Measurements from ENCODE around the gene RFC1.

The RFC1 gene

GRCh38 chr4:39256436-39256835, 109.7 kb downstream of the RFC1 start:
- no peak overlapping the region for H3K4me3 ChIP-seq (replicated peaks; ENCODE audit: low read depth, low read length)
- H3K36me3 ChIP-seq (ENCODE audit: control insufficient read depth, insufficient read depth, low read length) = no peaks in the 10 kb centered on the region
- no peaks in the 10 kb centered on the region for H3K27me3 ChIP-seq (replicated peaks; ENCODE audit: control insufficient read depth, insufficient read depth, low read length)
- TF ChIP-seq, protein P1, sequence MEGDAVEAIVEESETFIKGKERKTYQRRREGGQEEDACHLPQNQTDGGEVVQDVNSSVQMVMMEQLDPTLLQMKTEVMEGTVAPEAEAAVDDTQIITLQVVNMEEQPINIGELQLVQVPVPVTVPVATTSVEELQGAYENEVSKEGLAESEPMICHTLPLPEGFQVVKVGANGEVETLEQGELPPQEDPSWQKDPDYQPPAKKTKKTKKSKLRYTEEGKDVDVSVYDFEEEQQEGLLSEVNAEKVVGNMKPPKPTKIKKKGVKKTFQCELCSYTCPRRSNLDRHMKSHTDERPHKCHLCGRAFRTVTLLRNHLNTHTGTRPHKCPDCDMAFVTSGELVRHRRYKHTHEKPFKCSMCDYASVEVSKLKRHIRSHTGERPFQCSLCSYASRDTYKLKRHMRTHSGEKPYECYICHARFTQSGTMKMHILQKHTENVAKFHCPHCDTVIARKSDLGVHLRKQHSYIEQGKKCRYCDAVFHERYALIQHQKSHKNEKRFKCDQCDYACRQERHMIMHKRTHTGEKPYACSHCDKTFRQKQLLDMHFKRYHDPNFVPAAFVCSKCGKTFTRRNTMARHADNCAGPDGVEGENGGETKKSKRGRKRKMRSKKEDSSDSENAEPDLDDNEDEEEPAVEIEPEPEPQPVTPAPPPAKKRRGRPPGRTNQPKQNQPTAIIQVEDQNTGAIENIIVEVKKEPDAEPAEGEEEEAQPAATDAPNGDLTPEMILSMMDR (IDR thresholded peaks at IDR 0.05; ENCODE audit: insufficient read depth, low read length, poor library complexity, severe bottlenecking) = no peak
- DNase-seq (ENCODE audit: extremely low read depth, insufficient read length) = no peak

DNA sequence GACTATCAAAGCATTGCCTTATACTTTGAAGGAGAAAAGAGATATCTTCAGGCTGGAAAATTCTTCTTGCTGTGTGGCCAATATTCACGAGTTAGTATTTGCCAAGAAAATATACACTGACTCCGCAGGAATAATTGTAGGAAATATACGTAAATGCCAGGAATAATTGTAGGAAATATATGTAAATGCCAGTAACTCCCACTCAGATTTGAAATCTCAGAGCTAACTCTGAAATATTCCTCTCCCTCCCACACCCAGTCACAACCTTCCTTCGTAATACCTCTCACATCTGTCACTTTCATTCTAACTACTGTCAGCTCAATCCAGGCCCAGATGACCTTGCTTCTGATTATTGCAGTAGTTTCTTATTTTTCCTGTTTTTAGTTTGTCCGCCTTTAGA, 110.3 kb downstream of the RFC1 start:
- no peak for DNase-seq (ENCODE audit: extremely low read depth, insufficient read length)
- no peak overlapping the region for H3K4me3 ChIP-seq (replicated peaks; ENCODE audit: low read depth, low read length)
- no peaks in the 10 kb centered on the region for H3K27me3 ChIP-seq (replicated peaks; ENCODE audit: control insufficient read depth, insufficient read depth, low read length)
- TF ChIP-seq, protein P1 (IDR thresholded peaks at IDR 0.05; ENCODE audit: insufficient read depth, low read length, poor library complexity, severe bottlenecking) = no peak
- H3K36me3 ChIP-seq (ENCODE audit: control insufficient read depth, insufficient read depth, low read length) = no peaks in the 10 kb centered on the region

DNA sequence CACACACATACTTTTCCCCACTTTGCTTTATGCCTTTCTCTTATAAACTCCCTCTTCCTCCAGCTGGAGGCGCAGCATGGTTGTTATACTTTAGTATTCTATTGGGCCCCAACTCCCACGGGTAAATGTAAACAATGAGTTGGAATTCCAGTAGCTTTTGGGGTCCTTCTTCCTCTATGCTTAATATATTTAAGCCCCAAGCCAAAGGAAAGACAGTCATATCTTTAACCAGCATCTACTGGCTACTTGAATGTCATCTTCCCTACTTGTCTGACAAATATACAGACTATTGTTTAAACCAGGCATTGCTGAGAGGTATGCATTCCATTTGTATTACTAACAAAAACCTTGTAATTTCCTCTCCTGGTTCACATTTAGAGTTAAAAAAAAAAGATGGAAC, 110.9 kb downstream of the RFC1 start:
- TF ChIP-seq, protein P1 (IDR thresholded peaks at IDR 0.05; ENCODE audit: insufficient read depth, low read length, poor library complexity, severe bottlenecking) = peak; percentile 11
- no peak overlapping the region for H3K4me3 ChIP-seq (replicated peaks; ENCODE audit: low read depth, low read length)
- no peak for DNase-seq (ENCODE audit: extremely low read depth, insufficient read length)
- no peaks in the 10 kb centered on the region for H3K27me3 ChIP-seq (replicated peaks; ENCODE audit: control insufficient read depth, insufficient read depth, low read length)
- no peaks in the 10 kb centered on the region for H3K36me3 ChIP-seq (ENCODE audit: control insufficient read depth, insufficient read depth, low read length)

GRCh38 chr4:39243462-39243861, 122.7 kb downstream of the RFC1 start:
- Histone ChIP-seq H3K36me3 (ENCODE audit: control insufficient read depth, insufficient read depth, low read length) (no peaks in the 10 kb centered on the region), H3K4me3 (replicated peaks; ENCODE audit: low read depth, low read length) (no peak overlapping the region), H3K27me3 (replicated peaks; ENCODE audit: control insufficient read depth, insufficient read depth, low read length) (no peaks in the 10 kb centered on the region)
- no peak for DNase-seq (ENCODE audit: extremely low read depth, insufficient read length)
- TF ChIP-seq, protein P1 (IDR thresholded peaks at IDR 0.05; ENCODE audit: insufficient read depth, low read length, poor library complexity, severe bottlenecking) = no peak
